Measurements from ENCODE around the gene SRCIN1.

Gene SRCIN1

DNA sequence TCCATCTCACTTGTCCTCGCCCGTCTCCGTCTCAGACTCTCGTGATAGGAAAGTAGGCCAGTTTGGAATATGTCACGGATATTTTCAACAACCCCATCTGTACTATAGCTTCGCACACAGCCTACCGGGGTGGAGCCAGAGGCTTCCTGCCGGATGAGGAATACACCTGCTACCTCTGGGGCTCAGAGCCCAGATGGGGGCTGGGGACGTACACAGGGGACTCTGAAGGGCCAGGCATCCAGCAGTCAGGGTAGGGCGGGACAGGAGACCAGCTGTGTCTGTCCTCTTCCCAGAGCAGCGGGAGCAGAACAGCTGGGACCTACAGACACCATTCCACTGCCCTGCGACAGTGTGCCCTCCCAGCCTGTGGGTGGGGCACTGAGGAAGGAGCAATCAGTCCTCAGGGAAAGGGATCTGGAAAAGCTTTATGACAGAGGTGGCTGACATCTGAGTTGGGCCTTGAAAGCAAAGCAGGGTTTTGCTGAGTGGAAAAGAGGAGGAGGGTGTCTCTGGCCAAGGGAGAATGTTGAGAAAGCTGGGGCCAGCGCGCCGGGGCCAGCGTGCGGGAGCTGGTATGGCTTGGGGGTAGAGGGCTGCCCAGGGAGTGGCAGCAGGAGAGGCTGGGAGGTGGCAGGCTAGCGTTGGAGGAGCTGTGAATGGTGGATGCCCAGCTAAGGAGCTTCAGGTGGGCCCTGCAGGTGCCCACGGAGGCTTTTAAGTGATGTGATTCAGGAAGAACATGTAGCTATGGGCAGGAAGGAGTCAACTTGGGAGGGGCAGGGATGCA lies 11.5 kb upstream of the SRCIN1 start:
- DNase-seq (ENCODE audit: extremely low spot score, insufficient read length, low read depth) (no peak), FAIRE-seq (no peak)

DNA sequence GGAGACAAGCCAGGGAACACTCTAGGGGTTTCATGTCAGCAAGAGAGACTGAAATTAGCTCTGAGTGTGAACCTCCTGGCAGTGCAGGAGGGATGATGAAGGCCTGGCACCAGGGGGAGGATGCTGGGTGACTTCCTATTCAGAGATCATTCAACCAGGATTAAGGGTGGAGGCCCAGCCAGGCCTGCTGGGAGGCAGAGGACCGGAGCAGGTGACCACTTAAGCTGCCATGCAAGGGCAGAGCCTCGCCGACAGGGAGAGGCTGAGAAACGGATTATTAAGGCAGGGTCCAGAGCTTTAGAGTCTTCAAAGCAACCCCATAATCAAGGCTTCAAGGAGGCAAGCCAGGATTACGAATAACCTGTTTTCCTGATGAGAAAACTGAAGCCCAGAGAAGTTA lies 10.6 kb upstream of the SRCIN1 start:
- FAIRE-seq (no peak), DNase-seq (ENCODE audit: extremely low spot score, insufficient read length, low read depth) (no peak)

DNA sequence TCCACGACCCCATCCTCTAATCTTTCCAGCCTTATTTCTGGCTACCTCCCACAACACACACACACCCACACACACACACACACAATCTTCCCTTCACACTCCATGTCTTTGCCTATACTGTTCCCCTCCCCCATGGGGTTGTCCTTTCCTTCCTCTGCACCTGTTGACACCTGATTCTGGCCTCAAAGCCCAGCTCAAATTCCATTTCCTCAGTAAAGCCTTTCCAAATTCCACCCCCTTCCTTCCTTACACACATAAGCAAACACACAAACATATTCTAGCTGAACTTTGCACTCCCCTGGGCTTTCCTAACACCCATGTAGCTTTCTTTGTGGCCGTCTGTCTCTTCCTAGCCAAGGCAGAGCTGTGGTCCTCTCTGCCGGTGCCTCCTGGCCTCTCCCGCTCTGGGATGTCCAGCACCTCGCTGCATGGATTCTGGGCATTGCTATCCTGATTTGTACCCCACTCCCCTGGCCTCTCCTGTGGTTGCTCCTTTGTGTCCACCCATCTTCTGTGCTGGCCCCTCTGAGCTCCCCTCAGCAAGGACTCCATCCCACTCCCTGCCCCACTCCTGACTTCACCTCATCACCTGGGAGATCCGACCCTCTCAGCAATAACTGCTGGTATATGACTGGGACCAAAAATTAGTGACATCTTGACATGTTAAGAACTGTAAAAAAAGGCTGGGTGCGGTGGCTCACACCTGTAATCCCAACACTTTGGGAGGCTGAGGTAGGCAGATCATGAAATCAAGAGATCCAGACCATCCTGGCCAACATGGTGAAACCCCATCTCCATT lies 8.4 kb upstream of the SRCIN1 start:
- FAIRE-seq (no peak), DNase-seq (ENCODE audit: extremely low spot score, insufficient read length, low read depth) (no peak)

DNA sequence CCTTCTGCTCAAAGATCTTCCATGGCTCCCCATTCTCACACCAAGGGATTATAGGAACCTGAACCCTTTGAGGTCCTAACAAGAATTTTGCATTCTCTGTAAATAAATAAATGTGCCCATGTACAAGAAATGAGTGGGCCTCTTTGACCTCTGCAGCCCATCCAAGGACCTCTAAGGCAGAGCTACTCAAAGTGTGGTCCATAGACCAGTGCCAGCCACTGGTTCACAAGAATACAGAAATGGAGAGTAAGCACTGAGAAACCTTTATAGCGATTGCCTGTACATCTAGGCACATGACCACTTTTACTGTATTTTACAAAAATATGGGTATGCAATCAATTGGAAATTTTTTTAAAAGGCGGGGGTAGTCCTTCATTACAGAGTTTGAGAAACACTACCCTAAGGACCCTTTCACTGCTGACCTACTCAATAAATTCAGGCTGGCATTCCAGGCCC lies 7.8 kb upstream of the SRCIN1 start:
- DNase-seq (ENCODE audit: extremely low spot score, insufficient read length, low read depth): no peak
- FAIRE-seq: no peak

DNA sequence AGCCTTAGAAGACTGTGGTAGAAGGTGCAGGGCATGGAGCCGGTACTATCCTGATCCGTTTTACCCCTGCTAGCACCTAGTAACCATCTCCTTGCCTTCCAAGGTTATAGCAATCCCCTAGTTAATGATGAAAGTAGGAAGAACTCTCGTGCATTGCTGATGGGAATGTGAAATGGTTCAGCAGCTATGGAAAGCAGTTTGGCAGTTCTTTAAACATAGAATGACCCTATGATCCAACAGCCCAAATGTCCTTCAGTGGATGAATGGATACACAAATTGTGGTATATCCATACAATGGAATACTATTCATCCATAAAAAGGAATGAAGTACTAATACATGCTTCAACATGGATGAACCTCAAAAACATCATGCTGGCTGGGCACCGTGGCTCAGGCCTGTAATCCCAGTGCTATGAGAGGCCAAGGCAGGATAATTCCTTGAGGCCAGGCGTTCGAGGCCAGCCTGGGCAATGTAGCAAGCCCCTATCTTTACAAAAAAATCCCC lies 6.2 kb upstream of the SRCIN1 start:
- FAIRE-seq (no peak), DNase-seq (ENCODE audit: extremely low spot score, insufficient read length, low read depth) (no peak)

DNA sequence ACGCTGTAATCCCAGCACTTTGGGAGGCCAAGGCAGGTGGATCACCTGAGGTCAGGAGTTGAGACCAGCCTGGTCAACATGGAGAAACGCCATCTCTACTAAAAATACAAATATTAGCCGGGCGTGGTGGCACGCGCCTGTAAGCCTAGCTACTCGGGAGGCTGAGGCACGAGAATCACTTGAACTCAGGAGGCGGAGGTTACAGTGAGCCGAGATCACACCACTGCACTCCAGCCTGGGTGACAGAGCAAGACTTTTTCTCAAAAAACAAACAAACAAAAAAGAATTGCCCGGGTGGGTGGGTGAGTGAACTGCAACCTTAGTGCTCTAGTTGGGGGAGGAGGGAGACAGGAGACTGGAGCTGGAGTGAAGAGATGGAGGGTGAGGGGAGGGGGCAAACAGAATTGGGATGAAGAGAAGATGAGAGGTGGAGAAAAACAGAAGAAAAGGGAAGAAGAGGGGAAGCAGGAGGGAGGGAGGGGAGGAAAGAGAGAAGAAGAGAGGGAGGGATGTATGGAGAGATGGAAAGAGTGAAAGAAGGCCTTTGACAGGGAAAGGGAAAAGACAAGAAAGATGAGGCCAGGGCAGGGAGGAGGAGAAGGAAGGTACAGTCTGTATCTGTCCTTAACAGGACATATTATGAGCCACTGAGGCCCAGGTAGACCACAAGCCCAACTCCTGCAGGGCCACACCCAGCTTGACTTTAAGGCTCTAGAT lies 5.5 kb upstream of the SRCIN1 start:
- FAIRE-seq (no peak), DNase-seq (ENCODE audit: extremely low spot score, insufficient read length, low read depth) (no peak)

DNA sequence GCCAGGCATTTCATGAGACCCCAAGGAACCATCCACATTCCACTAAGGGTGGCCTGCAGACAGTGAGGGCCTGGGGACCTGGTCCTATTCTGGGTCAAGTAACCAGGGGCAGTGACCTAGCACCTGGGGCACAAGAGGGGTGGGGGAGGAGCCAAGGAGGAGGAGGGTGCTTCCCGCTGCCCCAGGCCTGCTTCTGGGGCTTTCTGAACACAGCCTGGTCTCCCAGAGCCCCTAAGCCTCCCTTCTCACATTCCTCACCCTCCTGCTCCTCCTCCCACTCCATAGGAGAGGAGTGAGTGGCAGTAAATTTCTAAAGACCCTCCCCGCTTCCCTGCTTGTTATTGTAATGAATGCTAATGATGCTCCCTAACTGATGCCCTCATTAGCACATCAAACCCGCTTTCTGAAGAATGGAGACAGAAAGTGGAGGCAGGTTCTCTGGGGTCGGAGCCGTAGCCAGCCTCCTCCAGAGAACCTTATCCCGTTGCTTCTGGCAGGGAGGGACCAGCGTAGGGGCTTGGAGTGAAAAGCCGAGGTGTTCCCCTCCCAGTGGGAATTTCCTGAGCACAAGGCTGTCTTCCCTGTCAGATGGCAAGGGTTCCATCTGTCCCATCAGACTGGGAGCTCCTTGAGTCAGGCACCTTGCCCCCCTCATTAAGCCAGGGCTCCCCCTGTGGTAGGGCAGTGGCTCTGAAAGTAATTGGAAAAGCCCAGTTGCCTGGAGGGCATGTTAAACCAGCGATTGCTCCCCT lies 3.7 kb upstream of the SRCIN1 start:
- DNase-seq (ENCODE audit: extremely low spot score, insufficient read length, low read depth): no peak
- FAIRE-seq: no peak

DNA sequence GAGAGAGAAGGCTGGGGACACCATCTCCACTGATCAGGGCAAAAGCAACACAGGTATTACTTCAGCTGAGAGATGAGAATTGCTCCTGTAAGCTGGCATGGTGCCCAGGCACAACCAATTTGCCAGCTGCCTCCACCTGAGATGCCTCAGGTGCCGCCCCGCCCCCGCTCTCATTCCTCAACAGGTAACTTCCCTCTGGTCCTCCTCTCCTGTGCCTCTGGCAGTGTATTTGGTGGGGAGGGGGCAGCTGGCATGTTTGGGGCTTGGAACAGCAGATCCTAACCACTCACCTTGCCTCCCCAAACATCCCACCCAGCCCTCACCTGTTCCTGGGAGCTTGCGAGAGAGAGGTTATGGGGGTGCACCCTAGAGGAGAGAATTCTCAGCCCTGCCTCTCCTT lies 2.9 kb upstream of the SRCIN1 start:
- DNase-seq (ENCODE audit: extremely low spot score, insufficient read length, low read depth): no peak

DNA sequence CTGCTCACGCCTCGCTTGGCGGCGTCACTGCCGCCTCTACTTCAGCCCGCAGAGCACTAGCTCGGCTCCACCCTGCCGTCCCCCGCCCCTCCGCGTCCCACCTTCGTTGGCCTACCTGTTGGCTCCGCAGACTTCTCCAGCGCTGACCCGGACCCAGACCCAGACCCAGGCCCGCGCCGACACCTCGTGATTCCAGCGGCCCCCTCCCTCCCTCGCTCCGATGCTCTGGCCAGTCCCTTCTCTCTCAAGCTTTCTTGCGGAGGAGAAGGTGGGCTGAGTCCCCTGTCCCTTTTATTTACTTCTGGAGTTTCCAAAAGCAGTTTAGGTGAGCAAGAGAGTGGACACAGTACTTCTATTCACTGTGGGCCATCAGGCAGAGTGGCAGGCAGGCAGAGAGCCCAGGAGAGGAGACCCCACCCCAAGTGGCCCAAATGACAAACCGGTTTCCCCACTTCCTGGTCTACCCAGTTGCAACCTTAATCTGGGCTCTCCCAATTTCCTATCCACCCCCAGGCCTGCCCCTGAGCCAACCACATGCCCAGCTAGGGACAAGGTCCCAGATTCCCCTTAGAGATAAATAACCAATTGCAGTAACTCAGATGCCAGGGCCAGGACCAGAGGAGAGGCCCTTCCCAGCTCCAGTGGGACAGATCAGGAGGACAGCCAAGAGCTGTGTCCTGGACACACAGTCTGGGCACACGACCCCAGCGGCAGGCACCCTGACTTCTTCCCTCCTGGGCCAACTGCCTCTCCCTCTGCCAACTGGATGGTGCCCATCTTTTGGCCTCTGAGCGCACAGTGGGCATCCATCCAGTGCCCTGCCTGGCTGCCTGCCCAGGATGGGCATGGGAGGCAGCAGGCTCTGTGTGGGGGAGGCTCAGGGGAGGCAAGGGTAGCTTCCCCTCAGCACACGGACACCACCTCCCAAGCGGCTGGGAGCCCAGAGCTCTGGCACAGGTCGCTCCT lies 1.2 kb upstream of the SRCIN1 start:
- no peak for FAIRE-seq
- DNase-seq (ENCODE audit: extremely low spot score, insufficient read length, low read depth): no peak

More for the DNA sequence above, 2.9 kb upstream of the SRCIN1 start:
- FAIRE-seq: no peak

DNA sequence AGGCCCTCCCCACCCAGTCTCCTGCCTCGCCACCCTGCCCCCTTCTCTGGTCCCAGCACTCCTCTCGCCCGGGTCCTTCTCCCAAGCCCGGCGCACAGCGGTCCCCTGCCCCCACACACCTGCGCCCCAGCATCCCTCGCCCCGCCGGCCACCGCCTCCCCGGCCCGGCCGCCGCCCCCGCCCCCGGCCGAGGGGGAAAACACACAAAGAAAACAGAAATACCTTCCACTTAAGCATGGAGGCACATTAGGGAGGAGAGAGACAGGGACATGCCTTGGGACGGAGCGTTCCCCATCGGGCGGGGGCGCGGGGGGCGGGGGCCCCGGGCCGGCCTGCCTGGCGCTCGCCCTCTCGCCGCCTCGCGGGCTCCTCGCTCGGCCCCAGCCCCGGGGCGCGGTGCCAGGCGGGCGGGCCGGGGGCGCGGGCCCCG lies 326 bp downstream of the SRCIN1 start:
- DNase-seq (ENCODE audit: extremely low spot score, insufficient read length, low read depth) (no peak), FAIRE-seq (no peak)

DNA sequence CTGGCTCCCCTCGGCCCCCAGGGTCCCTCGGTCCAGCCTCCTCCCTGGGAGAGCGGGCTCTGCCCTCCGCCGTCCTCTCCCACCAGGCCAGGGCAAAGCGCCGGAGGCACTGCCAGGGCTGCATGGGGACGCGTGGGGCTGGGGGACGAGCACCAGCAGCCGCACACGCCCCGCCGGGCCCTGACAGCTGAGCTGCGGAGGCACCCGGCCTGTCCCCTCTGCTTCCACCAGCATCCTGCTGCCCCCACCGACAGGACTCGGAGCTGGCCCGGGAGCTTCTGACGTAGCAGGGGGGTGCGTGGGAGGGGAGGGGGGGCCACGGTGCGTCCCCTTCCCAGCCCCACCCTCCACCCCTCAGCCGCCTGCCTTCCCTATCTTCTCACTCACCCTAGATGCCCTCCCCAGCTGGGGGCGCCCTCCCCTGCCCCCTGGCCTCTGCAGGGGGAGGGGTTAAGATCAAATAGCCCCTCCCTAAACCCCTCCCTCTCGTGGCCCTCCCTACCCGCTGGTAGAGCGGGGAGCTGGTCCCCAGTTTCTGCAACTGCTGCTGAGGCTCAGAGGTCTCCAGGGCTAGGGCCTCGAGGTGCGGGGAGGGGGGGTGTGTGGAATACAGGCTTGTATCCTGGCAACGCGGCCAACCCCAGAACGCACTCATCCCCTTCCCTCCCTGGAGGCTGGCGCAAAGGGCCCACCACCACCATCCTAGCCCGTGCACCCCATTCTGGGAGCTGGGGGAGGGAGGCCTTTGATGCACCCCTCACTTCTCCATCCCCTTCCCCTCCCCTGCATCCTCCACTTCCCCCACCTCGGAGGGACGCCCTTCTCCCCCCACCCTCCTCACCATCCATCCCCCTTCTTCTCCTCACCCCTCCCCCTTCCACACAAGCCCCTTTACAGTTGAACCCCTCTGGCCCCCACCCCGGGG lies 1.0 kb downstream of the SRCIN1 start:
- FAIRE-seq: no peak
- no peak for DNase-seq (ENCODE audit: extremely low spot score, insufficient read length, low read depth)

DNA sequence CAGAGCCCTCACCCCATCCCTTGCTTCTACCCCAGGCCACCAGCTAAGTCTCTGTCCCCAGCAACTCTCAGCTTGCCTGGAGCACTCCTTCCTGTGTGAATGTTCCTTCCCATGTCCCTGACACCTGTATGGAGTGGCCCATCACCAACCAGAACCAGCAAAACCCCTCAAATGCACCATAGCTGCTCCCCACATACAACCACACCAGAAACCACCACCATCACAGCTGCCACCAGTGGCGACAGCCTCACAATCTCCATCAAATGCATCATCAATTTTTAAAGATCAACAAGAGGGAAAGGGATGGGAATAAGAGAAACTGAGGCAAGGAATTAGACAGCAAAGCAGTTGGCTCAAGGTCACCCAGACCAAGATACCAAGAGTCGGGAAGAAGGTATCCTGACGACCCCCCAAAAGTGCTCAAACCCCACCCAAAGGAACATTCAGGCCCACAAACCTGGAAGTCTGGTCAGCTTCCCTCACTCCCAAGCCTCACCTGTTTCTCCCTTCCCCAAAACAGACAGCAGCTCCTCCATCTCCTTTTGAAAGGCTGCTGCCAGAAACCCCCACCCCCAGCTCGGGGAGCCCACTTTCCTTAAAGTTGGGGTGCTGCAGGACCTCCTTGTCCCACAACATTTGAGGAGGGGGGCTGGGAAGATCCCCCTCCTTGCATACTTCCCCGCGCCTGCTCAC lies 1.8 kb downstream of the SRCIN1 start:
- no peak for FAIRE-seq

DNA sequence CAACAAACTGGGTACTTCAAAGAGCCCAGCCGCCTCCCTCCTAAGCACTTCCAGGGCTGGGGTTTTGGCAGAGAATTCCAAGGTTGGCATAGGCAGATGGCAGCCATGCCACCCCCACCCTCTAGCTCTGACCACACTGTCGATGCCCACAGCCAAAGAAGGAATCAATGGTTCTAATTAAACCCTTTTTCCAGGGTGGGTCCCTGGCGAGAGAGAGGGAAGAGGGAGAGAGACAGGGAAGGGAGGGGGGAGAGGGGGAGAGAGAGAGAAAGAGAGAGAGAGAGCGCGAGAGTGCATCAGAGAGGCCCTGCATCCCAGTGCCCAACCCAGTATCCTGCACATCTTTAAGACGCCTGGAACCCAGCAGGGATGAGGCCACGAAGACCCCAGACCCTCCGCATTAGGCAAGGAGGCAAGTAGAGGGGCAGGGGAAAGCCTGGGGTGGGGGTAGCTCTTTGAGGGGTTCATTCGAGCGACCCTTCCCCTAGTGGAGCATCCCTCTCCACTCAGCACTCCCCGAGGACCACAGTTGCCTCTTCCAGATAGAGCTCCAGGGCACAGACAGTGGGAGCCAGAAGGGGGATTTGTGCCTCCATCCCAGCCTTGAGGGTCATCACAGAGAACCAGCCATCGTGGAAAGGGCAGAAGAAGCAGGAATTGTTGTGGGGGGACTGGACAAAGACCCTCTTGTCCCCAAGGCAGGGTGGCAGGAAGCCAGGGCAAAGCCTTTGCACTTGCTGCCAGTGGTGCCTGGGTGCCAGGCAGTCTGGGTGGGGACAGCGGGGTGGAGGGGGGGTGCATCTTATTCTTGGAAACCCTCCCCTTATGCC lies 2.6 kb downstream of the SRCIN1 start:
- FAIRE-seq (no peak), DNase-seq (ENCODE audit: extremely low spot score, insufficient read length, low read depth) (no peak)

More for the DNA sequence above, 1.8 kb downstream of the SRCIN1 start:
- DNase-seq (ENCODE audit: extremely low spot score, insufficient read length, low read depth): no peak

DNA sequence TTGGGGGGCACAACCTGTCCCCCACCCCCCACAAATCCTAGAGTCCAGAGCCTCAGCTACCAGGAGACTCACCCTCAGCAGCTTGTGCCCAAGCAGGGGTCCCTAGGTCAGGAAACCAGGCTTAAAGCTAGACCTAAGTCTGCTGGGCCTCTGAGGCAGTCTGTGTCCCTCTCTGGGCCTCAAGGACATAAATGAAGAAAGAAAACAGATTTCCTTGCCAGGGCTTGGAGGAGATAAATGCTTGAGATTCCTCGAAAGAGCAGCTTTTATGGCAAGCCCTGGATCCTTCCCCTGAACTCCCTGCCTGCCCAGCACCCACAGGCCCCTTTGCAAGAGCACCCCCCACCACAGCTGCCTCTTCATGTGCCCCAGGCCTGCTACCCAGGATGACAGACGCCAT lies 3.3 kb downstream of the SRCIN1 start:
- DNase-seq (ENCODE audit: extremely low spot score, insufficient read length, low read depth) (no peak), FAIRE-seq (no peak)

DNA sequence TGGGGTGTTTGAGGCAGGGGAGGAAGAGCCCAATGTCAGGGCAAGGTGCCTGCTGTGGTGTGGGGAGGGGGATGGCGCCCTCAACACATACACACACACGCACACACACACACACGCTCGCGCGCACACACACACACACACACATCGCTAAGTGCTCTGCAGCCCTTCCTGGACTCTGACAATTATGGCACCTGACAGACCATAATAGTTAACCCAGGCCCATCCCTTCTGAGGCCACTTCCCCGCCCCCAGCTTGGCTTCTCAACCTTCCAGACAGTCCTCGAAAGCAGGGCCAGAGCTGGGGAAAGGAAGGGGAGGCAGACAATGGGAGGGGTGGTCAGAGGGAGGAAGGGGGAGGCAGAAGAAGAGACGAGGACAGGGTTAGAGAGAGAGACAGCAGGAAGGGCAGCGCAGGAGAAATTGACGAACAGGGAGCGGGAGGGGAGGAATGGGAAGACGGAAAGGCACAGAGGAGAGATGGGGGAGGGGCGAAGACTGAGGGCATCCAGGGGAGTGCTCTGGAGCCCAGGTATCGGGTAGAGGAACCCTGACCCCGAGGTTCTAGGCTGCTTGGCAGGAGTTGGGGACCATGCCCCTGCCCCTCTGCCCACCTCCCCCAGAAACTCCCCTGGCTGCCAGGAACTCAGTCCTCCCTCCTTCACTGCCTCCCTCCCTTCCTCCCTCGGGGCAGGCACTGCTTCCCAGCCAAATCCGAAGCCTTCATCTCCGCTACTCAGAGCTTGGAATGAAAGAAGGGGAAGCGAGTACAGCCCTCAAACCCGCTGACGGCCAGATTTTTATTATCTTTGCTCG lies 4.0 kb downstream of the SRCIN1 start:
- FAIRE-seq (no peak), DNase-seq (ENCODE audit: extremely low spot score, insufficient read length, low read depth) (no peak)

All from GM18507 (cell line).